ENCODE data around the gene S100A4. TPM values are rescaled to one million over a fixed set of nuclear protein-coding genes. Genes with fewer than 3 reads are reported as not detected.
"Not testable (repeated sequence)": the region's sequence is repeated elsewhere in the genome, so short reads cannot be mapped to it uniquely, and the experiment has no call there.

Gene S100A4
- total RNA-seq, 4 donors from 2014 or later = 40.8 to 138 (median 78.6) TPM

GRCh38 chr1:153565529-153566374 lies 20.1 kb upstream of the S100A4 start, which contains the start of gene S100A2:
S100A2 (minus strand) TSS chr1:153565844; CDS start chr1:153563877, 1,967 bp downstream.
- in situ Hi-C loops (cut with MboI; ENCODE audit: low pct_ligation_motif_present in 1 of 4, low pct_unique_long_range_greater_than_20kb in 1 of 4, low sequenced_read_pairs in 3 of 4) = loop anchor here in 2 of 4 donors (5.0 kb wide), 1 partner anchor 53 kb away; no protein-coding TSS in a partner anchor
- Histone ChIP-seq H3K4me3 (no peak within 1 kb of the TSS), H3K4me1 (peaks cover 30 to 43% (median 35%) of the 10 kb centered on the region in 4 donors), H3K9me3 (no peaks in the 10 kb centered on the region), H3K36me3 (no peaks in the 10 kb centered on the region), H3K27ac (peak within 1 kb of the TSS; percentile 93 to 97 (median 94)), H3K27me3 (no peaks in the 10 kb centered on the region)
- intact Hi-C loops (cut with DNase I; ENCODE audit: low total_unique reads) = loop anchor here (5.0 kb wide), 1 partner anchor 53 kb away; no protein-coding TSS in a partner anchor
- DNase-seq = peak; percentile 55
- TF ChIP-seq POLR2A (IDR thresholded peaks at IDR 0.05) (no peak), EP300 (IDR thresholded peaks at IDR 0.05; ENCODE audit: low read depth) (no peak), POLR2AphosphoS5 (IDR thresholded peaks at IDR 0.05) (peak in 2 of 3 donors; percentile 27 to 62)
- 54% methylated on average over 7 of the region's 8 CpGs; no CpG with 5 or more reads in 1 of the 2 donors for WGBS, 2 donors (ENCODE audit: low coverage in 1 of 2)

- Histone ChIP-seq H3K4me3 (no peak overlapping the region), H3K4me1 (peaks cover 30 to 42% (median 35%) of the 10 kb centered on the region in 4 donors), H3K9me3 (no peaks in the 10 kb centered on the region), H3K36me3 (no peaks in the 10 kb centered on the region), H3K27me3 (no peaks in the 10 kb centered on the region), H3K27ac (no peak overlapping the region)
- DNase-seq = no peak
- in situ Hi-C loops (cut with MboI; ENCODE audit: low pct_ligation_motif_present in 1 of 4, low pct_unique_long_range_greater_than_20kb in 1 of 4, low sequenced_read_pairs in 3 of 4) = no loop called here
- intact Hi-C loops (cut with DNase I; ENCODE audit: low total_unique reads) = no loop called here
- TF ChIP-seq POLR2AphosphoS5 (IDR thresholded peaks at IDR 0.05) = no peak
- no peak for TF ChIP-seq POLR2A (IDR thresholded peaks at IDR 0.05)
- TF ChIP-seq EP300 (IDR thresholded peaks at IDR 0.05; ENCODE audit: low read depth) = no peak
- TF ChIP-seq CTCF (IDR thresholded peaks at IDR 0.05) = no peak
- 90% methylated on average over 7 of the region's 7 CpGs; no CpG with 5 or more reads in 1 of the 2 donors for WGBS, 2 donors (ENCODE audit: low coverage in 1 of 2)
Measured at GRCh38 chr1:153563991-153564390, 18.4 kb upstream of the S100A4 start.

GRCh38 chr1:153563483-153563901 lies 17.9 kb upstream of the S100A4 start:
- Histone ChIP-seq H3K27me3 (no peaks in the 10 kb centered on the region), H3K27ac (no peak overlapping the region), H3K4me1 (peaks cover 30 to 37% (median 33%) of the 10 kb centered on the region in 4 donors), H3K36me3 (no peaks in the 10 kb centered on the region), H3K9me3 (no peaks in the 10 kb centered on the region), H3K4me3 (no peak overlapping the region)
- WGBS, 2 donors (ENCODE audit: low coverage in 1 of 2) = 82 to 100% methylated on average over 1 to 6 of the region's 6 CpGs
- no peak for DNase-seq
- TF ChIP-seq CTCF (IDR thresholded peaks at IDR 0.05) (no peak), POLR2A (IDR thresholded peaks at IDR 0.05) (no peak), EP300 (IDR thresholded peaks at IDR 0.05; ENCODE audit: low read depth) (no peak), POLR2AphosphoS5 (IDR thresholded peaks at IDR 0.05) (no peak)
- intact Hi-C loops (cut with DNase I; ENCODE audit: low total_unique reads) (no loop called here), in situ Hi-C loops (cut with MboI; ENCODE audit: low pct_ligation_motif_present in 1 of 4, low pct_unique_long_range_greater_than_20kb in 1 of 4, low sequenced_read_pairs in 3 of 4) (no loop called here)

GRCh38 chr1:153562021-153562420 lies 16.4 kb upstream of the S100A4 start:
- H3K27ac ChIP-seq; H3K36me3 ChIP-seq; H3K9me3 ChIP-seq; in situ Hi-C loops (cut with MboI; ENCODE audit: low pct_ligation_motif_present in 1 of 4, low pct_unique_long_range_greater_than_20kb in 1 of 4, low sequenced_read_pairs in 3 of 4); DNase-seq; H3K4me3 ChIP-seq; intact Hi-C loops (cut with DNase I; ENCODE audit: low total_unique reads); H3K27me3 ChIP-seq: not testable (repeated sequence)
- H3K4me1 ChIP-seq = peaks cover 15 to 22% (median 19%) of the 10 kb centered on the region in 4 donors
- 76 to 95% methylated on average over 2 to 3 of the region's 3 CpGs for WGBS, 2 donors (ENCODE audit: low coverage in 1 of 2)

- Histone ChIP-seq H3K27me3 (no peaks in the 10 kb centered on the region), H3K9me3 (no peaks in the 10 kb centered on the region), H3K4me3 (no peak overlapping the region), H3K27ac (no peak overlapping the region), H3K4me1 (peaks cover 11 to 17% (median 14%) of the 10 kb centered on the region in 4 donors), H3K36me3 (no peaks in the 10 kb centered on the region)
- intact Hi-C loops (cut with DNase I; ENCODE audit: low total_unique reads) (no loop called here), in situ Hi-C loops (cut with MboI; ENCODE audit: low pct_ligation_motif_present in 1 of 4, low pct_unique_long_range_greater_than_20kb in 1 of 4, low sequenced_read_pairs in 3 of 4) (no loop called here)
- 94% methylated on average over 3 of the region's 3 CpGs; no CpG with 5 or more reads in 1 of the 2 donors for WGBS, 2 donors (ENCODE audit: low coverage in 1 of 2)
- TF ChIP-seq POLR2AphosphoS5 (IDR thresholded peaks at IDR 0.05) (no peak), EP300 (IDR thresholded peaks at IDR 0.05; ENCODE audit: low read depth) (no peak), CTCF (IDR thresholded peaks at IDR 0.05) (no peak), POLR2A (IDR thresholded peaks at IDR 0.05) (no peak)
- no peak for DNase-seq
Measured at GRCh38 chr1:153561466-153561985, 15.9 kb upstream of the S100A4 start.

All from transverse colon (tissue), 4 donors.